Testis (tissue), 3 donors: ENCODE measurements around the gene PEX7. TPM values are rescaled to one million over a fixed set of nuclear protein-coding genes. Genes with fewer than 3 reads are reported as not detected.

ENCODE experiments used
- DNase-seq: peaks from one replicate; pipeline ENCODE4 v3.0.0-alpha.2; 2019
- H3K27ac ChIP-seq, 2 donors: fragments of 200-600 bp; sonication (generic); one replicate each; pipeline ENCODE4 v1.5.1; 2019
- H3K27me3 ChIP-seq: fragments of 200-600 bp; sonication (generic); one replicate; pipeline ENCODE4 v1.5.1; 2019
- H3K36me3 ChIP-seq: fragments of 200-600 bp; sonication (generic); one replicate; pipeline ENCODE4 v1.5.1; 2017; ENCODE audit warnings: low read depth; ENCODE audit errors: missing control alignments
- H3K4me1 ChIP-seq: fragments of 200-600 bp; sonication (generic); one replicate; pipeline ENCODE4 v1.5.1; 2019
- H3K4me3 ChIP-seq, 2 donors: fragments of 200-600 bp; sonication (generic); one replicate each; pipeline ENCODE4 v1.5.1; 2017 to 2019
- H3K9me3 ChIP-seq: fragments of 200-600 bp; sonication (generic); one replicate; pipeline ENCODE4 v1.5.1; 2017
- POLR2A ChIP-seq: fragments of 450-650 bp; IDR thresholded peaks from one replicate; pipeline ENCODE4 v1.6.1; 2017; ENCODE audit warnings: antibody characterized with exemption, mild to moderate bottlenecking, moderate library complexity
- WGBS, 2 donors: methylation state at CpG; one replicate each; pipeline ENCODE4 v1.1.5; 2018; 5-methylcytosine and 5-hydroxymethylcytosine counted together
- intact Hi-C: fragments of 100-400 bp; cut with DNase I; formaldehyde crosslinking; loops from one replicate; pipeline ENCODE4 v1.15.1; 2023; ENCODE audit warnings: low total_unique reads
- polyA plus RNA-seq: library from polyadenylated mRNA; stranded (reverse); fragments of 350-450 nt; fragmentation: Illumina TruSeq; extraction: RNeasy Lipid Tissue Mini Kit (QIAGEN cat#74804); gene quantifications from one replicate; pipeline ENCODE4 v1.2.3, GENCODE V29; 2014; ENCODE audit warnings: low read depth, low replicate concordance; ENCODE audit not compliant: insufficient read depth
- total RNA-seq, 2 donors: library from RNA; depleted of rRNA; stranded (reverse); fragments of >200 nt; gene quantifications; one replicate each; pipeline ENCODE4 v1.2.3, GENCODE V29; 2016
- TF ChIP-seq, protein P1 (sequence below), 3 experiments: fragments of 450-650 bp in 2 of 3; fragments of 200-600 bp in 1 of 3; sonication (generic) in 1 of 3; IDR thresholded peaks; one replicate each; pipeline ENCODE4 v1.5.1; 2016 to 2019; ENCODE audit warnings: antibody characterized with exemption in 3 of 3, mild to moderate bottlenecking in 2 of 3, moderate library complexity in 1 of 3

The PEX7 gene
- total and polyA plus RNA-seq, 3 donors from 2014 or later, result 16.6 to 28.6 (median 18.5) TPM

DNA sequence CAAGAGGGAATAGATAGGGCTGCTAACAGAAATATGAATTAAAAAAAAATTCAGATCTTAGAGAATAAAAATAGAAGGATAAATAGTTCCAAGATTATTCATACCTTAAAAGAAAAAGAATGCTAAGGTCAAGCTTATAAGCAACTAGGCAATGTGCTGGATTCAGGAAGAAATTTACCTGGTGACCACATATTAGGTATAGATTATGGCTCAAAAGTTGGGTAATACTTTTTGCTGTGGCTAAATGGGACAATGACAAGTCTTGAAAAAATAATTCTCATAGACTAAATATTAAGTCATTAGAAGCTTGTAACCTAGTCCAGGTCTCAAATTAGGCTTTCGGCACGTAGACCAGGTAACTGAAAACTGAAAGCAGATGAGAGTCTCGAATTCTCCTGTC is 47.3 kb upstream of the PEX7 start:
- Histone ChIP-seq H3K27me3 (no peaks in the 10 kb centered on the region), H3K27ac (no peak overlapping the region), H3K36me3 (no peaks in the 10 kb centered on the region), H3K4me3 (no peak overlapping the region), H3K4me1 (no peaks in the 10 kb centered on the region), H3K9me3 (no peaks in the 10 kb centered on the region)
- intact Hi-C loops, result no loop called here
- DNase-seq, result no peak
- WGBS, 2 donors, result 86 to 96% methylated on average over 3 of the region's 3 CpGs
- no peak for TF ChIP-seq POLR2A
- TF ChIP-seq, protein P1, sequence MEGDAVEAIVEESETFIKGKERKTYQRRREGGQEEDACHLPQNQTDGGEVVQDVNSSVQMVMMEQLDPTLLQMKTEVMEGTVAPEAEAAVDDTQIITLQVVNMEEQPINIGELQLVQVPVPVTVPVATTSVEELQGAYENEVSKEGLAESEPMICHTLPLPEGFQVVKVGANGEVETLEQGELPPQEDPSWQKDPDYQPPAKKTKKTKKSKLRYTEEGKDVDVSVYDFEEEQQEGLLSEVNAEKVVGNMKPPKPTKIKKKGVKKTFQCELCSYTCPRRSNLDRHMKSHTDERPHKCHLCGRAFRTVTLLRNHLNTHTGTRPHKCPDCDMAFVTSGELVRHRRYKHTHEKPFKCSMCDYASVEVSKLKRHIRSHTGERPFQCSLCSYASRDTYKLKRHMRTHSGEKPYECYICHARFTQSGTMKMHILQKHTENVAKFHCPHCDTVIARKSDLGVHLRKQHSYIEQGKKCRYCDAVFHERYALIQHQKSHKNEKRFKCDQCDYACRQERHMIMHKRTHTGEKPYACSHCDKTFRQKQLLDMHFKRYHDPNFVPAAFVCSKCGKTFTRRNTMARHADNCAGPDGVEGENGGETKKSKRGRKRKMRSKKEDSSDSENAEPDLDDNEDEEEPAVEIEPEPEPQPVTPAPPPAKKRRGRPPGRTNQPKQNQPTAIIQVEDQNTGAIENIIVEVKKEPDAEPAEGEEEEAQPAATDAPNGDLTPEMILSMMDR (IDR thresholded peaks at IDR 0.05), result no peak

- intact Hi-C loops, result no loop called here
- Histone ChIP-seq H3K4me3 (no peak overlapping the region), H3K27me3 (no peaks in the 10 kb centered on the region), H3K4me1 (no peaks in the 10 kb centered on the region), H3K9me3 (no peaks in the 10 kb centered on the region), H3K27ac (no peak overlapping the region), H3K36me3 (no peaks in the 10 kb centered on the region)
- WGBS, 2 donors, result 96 to 99% methylated on average over 2 of the region's 2 CpGs
- DNase-seq, result no peak
- TF ChIP-seq, protein P1 (IDR thresholded peaks at IDR 0.05), result no peak
- TF ChIP-seq POLR2A, result no peak
These were observed 46.8 kb upstream of the PEX7 start for GRCh38 chr6:136775548-136775947.

- 90 to 91% methylated on average over 3 of the region's 3 CpGs for WGBS, 2 donors
- no peaks in the 10 kb centered on the region for H3K27me3 ChIP-seq
- H3K4me3 ChIP-seq, result no peak overlapping the region
- no peaks in the 10 kb centered on the region for H3K9me3 ChIP-seq
- DNase-seq, result no peak
- intact Hi-C loops, result no loop called here
- no peak for TF ChIP-seq POLR2A
- TF ChIP-seq, protein P1 (IDR thresholded peaks at IDR 0.05), result no peak
- H3K36me3 ChIP-seq, result no peaks in the 10 kb centered on the region
- H3K27ac ChIP-seq, result no peak overlapping the region
- H3K4me1 ChIP-seq, result no peaks in the 10 kb centered on the region
These were observed 44.7 kb upstream of the PEX7 start for GRCh38 chr6:136777651-136778050.

- TF ChIP-seq POLR2A, result no peak
- TF ChIP-seq, protein P1 (IDR thresholded peaks at IDR 0.05), result no peak
- no peak overlapping the region for H3K4me3 ChIP-seq
- no peak for DNase-seq
- WGBS, 2 donors, result 84 to 100% methylated on average over 1 of the region's 1 CpG
- intact Hi-C loops, result no loop called here
- H3K9me3 ChIP-seq, result no peaks in the 10 kb centered on the region
- no peaks in the 10 kb centered on the region for H3K4me1 ChIP-seq
- no peaks in the 10 kb centered on the region for H3K27me3 ChIP-seq
- H3K27ac ChIP-seq, result no peak overlapping the region
- no peaks in the 10 kb centered on the region for H3K36me3 ChIP-seq
These were observed 42.7 kb upstream of the PEX7 start for GRCh38 chr6:136779682-136780081.

GRCh38 chr6:136780972-136781371 is 41.4 kb upstream of the PEX7 start:
- WGBS, 2 donors, result 88 to 90% methylated on average over 3 of the region's 3 CpGs
- intact Hi-C loops, result no loop called here
- H3K4me1 ChIP-seq, result peaks cover 9% of the 10 kb centered on the region

More at GRCh38 chr6:136780972-136781371, 41.4 kb upstream of the PEX7 start:
- TF ChIP-seq POLR2A, result no peak
- TF ChIP-seq, protein P1 (IDR thresholded peaks at IDR 0.05), result no peak
- DNase-seq, result no peak
- Histone ChIP-seq H3K9me3 (no peaks in the 10 kb centered on the region), H3K4me3 (no peak overlapping the region), H3K27me3 (no peaks in the 10 kb centered on the region), H3K36me3 (no peaks in the 10 kb centered on the region), H3K27ac (no peak overlapping the region)
